ENCODE results near the gene FGF12.

DNA sequence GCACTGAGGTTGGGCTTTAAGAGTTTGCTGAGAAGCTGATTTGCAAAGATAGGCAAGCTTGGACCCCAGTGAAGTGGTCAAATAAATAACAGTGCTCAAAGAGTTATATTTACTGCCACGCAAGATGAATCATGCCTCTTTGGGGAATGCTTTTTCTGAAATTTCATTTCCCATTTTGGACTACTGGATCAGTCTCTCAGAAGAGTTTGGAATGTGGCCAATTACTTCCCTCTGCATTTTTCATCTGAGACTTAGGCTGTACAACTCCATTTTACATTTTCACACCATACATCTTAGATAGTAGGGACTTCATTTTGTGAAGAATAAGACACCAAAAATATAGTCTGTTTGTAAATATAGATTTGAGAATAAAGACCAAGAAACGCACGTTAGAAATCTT lies 419.7 kb downstream of the FGF12 start:
- TF ChIP-seq, protein P1, sequence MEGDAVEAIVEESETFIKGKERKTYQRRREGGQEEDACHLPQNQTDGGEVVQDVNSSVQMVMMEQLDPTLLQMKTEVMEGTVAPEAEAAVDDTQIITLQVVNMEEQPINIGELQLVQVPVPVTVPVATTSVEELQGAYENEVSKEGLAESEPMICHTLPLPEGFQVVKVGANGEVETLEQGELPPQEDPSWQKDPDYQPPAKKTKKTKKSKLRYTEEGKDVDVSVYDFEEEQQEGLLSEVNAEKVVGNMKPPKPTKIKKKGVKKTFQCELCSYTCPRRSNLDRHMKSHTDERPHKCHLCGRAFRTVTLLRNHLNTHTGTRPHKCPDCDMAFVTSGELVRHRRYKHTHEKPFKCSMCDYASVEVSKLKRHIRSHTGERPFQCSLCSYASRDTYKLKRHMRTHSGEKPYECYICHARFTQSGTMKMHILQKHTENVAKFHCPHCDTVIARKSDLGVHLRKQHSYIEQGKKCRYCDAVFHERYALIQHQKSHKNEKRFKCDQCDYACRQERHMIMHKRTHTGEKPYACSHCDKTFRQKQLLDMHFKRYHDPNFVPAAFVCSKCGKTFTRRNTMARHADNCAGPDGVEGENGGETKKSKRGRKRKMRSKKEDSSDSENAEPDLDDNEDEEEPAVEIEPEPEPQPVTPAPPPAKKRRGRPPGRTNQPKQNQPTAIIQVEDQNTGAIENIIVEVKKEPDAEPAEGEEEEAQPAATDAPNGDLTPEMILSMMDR (conservative IDR thresholded peaks at IDR 0.05; ENCODE audit: low read depth in 2 of 2): no peak
- no peak for TF ChIP-seq CREB1 (CRISPR knock-in tag; IDR thresholded peaks at IDR 0.05; ENCODE audit: low read depth)
- TF ChIP-seq EZH2 (IDR thresholded peaks at IDR 0.05; ENCODE audit: low read depth, unreplicated experiment): no peak
- no peak for TF ChIP-seq JUNB (IDR thresholded peaks at IDR 0.05; ENCODE audit: unreplicated experiment)
- TF ChIP-seq, protein P2, sequence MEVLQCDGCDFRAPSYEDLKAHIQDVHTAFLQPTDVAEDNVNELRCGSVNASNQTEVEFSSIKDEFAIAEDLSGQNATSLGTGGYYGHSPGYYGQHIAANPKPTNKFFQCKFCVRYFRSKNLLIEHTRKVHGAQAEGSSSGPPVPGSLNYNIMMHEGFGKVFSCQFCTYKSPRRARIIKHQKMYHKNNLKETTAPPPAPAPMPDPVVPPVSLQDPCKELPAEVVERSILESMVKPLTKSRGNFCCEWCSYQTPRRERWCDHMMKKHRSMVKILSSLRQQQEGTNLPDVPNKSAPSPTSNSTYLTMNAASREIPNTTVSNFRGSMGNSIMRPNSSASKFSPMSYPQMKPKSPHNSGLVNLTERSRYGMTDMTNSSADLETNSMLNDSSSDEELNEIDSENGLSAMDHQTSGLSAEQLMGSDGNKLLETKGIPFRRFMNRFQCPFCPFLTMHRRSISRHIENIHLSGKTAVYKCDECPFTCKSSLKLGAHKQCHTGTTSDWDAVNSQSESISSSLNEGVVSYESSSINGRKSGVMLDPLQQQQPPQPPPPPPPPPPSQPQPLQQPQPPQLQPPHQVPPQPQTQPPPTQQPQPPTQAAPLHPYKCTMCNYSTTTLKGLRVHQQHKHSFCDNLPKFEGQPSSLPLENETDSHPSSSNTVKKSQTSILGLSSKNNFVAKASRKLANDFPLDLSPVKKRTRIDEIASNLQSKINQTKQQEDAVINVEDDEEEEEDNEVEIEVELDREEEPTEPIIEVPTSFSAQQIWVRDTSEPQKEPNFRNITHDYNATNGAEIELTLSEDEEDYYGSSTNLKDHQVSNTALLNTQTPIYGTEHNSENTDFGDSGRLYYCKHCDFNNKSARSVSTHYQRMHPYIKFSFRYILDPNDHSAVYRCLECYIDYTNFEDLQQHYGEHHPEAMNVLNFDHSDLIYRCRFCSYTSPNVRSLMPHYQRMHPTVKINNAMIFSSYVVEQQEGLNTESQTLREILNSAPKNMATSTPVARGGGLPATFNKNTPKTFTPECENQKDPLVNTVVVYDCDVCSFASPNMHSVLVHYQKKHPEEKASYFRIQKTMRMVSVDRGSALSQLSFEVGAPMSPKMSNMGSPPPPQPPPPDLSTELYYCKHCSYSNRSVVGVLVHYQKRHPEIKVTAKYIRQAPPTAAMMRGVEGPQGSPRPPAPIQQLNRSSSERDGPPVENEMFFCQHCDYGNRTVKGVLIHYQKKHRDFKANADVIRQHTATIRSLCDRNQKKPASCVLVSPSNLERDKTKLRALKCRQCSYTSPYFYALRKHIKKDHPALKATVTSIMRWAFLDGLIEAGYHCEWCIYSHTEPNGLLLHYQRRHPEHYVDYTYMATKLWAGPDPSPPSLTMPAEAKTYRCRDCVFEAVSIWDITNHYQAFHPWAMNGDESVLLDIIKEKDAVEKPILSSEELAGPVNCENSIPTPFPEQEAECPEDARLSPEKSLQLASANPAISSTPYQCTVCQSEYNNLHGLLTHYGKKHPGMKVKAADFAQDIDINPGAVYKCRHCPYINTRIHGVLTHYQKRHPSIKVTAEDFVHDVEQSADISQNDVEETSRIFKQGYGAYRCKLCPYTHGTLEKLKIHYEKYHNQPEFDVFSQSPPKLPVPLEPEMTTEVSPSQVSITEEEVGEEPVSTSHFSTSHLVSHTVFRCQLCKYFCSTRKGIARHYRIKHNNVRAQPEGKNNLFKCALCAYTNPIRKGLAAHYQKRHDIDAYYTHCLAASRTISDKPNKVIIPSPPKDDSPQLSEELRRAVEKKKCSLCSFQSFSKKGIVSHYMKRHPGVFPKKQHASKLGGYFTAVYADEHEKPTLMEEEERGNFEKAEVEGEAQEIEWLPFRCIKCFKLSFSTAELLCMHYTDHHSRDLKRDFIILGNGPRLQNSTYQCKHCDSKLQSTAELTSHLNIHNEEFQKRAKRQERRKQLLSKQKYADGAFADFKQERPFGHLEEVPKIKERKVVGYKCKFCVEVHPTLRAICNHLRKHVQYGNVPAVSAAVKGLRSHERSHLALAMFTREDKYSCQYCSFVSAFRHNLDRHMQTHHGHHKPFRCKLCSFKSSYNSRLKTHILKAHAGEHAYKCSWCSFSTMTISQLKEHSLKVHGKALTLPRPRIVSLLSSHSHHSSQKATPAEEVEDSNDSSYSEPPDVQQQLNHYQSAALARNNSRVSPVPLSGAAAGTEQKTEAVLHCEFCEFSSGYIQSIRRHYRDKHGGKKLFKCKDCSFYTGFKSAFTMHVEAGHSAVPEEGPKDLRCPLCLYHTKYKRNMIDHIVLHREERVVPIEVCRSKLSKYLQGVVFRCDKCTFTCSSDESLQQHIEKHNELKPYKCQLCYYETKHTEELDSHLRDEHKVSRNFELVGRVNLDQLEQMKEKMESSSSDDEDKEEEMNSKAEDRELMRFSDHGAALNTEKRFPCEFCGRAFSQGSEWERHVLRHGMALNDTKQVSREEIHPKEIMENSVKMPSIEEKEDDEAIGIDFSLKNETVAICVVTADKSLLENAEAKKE (CRISPR knock-in tag; IDR thresholded peaks at IDR 0.05): no peak
